ENCODE results near the gene MAPK12.

The MAPK12 gene

DNA sequence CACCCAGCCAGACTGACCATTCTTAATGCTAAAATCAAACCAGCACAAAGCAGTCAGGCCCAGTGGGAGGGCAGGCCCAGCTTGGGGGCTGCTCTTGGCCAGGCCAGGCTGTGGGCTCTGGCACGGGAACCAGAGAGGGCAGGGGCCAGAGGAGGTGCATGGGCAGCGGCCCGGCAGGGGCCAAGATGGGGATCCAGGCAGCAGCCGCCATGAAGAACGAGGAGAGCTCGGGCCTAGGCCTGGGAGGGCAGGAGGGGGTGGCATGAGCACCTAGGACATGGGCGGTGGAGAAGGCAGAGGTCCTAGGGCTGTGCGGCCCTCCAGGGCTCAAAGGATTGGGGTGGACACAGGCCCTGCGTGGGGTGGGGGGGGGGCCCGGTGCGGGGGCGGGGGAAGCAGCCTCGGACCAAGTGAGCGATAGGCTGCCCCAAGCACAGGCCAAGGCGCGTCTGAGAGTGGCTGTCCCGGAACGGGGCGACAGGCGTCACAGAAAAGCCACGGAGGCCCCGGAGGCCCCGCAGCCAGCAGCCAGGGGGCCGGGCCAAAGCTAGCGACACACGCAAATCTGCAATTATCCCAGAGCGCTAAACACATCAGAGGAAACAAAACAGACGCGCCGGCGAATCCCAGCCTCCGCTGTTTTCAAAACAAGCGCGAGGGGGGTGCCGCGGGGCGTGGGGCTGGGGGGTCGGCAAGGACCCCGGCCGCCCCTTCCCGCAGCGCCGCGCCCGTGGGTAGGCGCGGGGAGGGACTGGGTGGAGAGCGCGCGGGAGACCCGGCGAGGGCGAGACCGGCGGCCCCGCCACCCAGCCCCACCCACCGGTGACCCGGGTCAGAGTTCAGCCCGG is 37.7 kb upstream of the MAPK12 start:
- DNase-seq = no peak

DNA sequence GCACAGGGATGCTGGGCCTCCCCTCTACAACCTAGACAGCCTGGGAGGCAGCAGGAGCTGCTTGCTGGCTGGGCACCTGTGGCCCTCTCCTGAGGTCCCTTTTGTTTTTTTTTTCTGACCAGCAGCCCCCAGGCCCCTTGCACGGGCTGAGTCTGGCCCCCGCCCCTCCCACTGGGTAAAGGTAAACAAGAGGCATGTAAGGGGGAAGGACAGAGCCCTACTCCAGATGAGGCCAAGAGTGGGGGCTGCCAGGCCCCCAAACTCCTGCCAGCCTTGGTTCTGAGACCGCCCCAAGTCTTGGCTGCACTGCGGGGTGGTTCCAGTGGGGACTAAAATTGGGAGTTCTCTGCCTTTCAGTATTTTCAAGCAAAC is 36.8 kb upstream of the MAPK12 start:
- no peak for DNase-seq

DNA sequence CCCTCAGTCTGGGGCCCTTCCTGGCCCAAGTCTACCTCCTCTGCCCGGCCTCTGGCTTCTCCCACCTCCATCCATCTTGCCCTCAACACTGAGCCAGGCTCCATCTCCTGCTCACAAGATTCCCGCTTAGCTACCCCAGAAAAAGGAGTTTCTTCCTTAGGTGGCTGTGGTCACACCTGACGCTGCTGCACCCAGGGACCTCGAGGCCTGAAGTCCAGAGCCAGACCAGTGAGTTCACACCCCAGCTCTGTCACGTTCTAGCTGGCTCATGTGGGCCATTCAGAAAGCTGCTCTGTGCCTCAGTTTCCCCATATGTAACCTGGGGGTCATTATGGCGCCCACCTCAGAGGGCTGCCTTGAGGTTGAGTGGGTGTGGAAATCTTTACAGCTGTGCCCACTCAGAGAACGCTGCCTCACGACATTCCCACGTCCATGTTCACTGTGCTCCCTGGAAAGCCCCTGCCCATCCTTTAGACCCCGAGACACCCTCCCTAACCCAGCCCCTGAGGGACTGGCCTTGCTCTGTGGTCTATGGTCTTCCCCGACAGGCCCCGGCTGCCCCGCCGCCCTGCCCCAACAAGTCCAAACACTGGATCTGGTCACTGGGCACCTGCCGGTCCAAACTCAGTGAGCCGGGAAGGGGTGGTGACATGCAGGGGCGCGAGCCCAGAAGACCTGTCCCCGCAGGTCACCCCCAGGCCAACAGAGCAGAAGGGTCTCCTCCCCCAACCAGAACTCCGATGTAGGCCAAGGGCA is 36.2 kb upstream of the MAPK12 start:
- no peak for DNase-seq

DNA sequence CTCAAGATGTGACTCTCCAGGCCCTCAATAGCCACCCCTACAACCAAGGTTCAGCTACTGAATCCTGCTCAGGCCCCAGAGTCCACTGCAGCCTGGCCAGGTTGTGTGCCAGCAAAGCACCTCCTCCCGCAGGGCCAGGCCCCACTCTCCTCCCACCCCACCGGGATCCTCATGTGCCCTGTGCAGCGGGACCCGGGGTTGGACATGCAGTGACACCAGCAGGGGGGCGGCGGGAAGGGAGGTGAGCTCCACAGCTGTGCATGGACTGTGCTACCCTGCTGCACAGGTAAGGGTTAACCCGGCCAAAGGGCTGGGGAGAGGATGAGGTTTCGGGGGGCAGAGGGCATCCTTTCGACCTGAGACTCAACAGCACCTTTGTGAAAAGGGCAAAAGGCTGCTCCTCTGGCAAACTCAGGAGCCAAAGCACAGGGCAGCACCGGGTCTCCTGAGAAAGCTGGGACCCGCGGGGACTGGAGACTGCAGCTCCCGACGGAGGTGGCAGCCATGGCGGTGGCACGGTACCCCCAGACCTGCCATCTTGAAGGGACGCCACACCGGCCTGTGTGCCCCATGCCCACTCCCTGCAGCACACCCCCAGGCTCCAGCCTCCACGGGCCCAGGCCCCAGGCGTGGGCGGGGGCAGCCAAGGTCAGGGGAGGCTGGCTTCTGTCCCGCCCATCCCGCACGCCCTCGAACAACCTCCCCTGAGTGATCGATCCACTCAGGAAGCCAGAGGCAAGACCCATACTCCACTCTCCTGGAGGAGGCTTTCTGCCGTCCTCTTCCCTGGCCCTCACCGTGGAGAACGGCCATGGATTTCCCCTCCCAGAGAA is 35.4 kb upstream of the MAPK12 start:
- DNase-seq = no peak

DNA sequence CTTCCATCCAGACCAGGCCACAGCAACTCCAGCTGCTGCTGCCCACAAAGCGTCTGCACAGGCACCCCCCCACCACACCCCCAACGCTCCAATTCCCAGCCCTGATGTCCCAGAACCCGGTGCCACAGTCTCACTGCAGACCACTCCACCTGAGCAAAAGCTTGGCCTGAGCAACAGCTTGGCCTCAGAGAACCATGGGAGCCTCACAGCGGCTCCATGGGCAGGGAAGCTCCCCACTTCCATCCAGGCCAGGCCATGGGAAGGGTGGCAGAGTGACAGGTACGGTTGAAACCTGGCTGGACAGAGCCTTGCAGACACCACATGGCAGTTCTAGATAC is 32.8 kb upstream of the MAPK12 start:
- DNase-seq = no peak

DNA sequence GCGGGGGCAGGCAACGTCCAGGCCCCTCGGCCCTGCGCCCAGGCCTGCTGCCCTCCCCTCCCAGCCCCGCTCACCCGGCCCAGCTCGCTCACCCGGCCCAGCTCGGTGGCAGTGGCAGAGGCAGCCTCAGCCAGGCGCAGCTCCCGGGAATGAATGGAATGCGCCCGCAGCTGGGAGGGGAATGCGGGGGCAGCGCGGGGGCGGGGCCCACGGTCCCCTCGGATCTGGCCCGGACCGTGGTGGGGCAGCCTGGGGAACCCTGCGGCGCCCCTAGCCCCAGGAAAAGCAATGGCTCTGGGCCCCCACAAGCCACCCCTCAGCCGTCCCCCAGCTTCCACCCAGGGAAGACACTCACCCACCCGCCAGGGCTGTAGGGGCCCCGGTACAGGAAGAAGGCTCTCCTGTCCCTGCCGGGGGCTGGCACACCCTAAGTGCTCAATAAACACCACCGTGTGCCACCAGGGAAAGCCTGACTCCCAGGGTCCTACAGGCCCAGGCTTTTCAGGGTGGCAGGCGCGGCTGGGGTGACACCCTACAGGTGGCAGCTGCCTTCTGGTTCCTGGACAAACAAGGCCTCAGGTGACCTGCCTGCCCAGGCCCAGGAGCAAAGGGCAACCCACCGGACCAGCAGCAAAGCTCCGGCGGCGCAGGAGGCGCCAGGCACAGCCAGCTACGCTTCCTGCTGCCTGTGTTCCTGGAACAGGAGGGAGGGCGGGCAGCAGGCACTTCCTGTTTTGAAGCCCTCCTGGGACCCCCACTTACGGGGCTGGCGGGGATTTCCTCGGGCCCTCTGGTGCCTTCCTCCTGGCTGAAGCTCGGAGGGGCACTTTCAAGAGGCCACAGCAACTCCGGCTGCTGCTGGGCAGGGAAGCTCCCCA is 32.2 kb upstream of the MAPK12 start:
- no peak for DNase-seq

DNA sequence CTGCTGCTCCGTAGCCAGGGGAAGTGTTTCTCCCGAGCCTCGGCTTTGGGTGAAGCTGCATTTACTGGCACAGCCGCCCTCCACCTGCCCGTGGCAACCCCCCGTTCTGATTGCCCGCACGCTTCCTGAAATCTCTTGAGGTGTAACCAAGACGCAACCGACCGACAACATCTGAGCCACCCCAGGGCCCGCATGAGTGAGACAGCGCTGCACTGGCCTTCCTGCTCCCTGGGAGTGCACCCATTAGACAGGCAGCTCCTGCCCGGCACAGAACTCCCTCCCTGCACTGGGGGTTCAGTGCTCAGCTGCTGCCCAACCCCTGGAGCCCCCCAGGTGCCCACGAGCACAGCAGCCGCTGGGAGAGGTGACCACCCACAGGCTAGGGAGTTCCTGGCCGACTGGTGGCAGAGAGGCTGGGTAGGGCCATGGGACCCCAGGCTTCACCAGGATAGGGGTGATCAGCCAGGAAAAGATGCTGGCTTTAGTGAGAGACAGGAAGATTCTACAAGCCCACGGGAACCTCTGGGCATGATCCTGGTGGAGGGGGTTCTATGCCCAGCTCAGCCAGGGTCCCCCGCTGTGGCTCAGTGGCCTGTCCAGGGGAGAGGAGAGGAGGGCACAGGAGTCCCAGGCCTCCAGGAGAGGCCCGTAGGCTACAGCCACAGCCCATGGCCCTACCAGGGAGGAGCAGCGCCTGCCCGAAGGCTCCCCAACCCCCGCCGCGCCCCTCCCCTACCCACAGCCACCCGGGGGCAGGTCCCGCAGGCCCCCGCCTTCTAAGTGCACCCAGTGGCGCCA is 31.4 kb upstream of the MAPK12 start:
- DNase-seq = no peak

DNA sequence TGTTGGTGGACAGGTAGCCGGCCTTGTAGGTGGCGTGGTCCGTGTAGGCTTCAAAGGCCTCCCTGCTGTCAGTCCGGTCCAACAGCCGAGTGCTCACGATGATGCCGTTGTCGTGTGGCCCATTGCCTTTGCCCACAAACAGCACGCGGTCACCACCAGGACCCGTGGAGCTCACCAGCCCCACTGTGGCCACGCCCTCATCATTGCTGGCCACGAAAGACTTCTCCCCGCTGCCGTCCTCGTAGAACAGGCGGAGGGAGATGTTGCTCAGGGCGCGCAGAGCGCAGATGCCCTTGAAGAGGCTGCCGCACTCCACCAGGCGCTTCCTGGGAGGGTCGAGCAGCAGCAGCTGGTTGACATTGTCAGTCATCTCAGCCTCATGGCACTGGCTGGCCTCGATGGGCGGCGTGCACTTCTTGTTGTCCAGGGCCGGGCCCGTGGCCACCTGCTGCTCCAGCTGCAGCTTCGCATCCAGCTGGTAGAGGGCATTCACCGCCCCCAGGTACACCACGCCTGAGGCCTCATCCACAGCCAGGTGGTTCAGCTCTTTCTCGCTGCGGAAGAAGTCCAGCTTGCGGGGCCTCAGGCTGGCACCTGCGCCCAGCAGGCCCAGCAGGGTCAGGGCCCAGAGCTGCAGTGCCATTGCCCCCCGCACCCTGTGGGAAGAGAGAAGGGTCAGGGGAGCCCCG is 28.6 kb upstream of the MAPK12 start:
- no peak for DNase-seq

DNA sequence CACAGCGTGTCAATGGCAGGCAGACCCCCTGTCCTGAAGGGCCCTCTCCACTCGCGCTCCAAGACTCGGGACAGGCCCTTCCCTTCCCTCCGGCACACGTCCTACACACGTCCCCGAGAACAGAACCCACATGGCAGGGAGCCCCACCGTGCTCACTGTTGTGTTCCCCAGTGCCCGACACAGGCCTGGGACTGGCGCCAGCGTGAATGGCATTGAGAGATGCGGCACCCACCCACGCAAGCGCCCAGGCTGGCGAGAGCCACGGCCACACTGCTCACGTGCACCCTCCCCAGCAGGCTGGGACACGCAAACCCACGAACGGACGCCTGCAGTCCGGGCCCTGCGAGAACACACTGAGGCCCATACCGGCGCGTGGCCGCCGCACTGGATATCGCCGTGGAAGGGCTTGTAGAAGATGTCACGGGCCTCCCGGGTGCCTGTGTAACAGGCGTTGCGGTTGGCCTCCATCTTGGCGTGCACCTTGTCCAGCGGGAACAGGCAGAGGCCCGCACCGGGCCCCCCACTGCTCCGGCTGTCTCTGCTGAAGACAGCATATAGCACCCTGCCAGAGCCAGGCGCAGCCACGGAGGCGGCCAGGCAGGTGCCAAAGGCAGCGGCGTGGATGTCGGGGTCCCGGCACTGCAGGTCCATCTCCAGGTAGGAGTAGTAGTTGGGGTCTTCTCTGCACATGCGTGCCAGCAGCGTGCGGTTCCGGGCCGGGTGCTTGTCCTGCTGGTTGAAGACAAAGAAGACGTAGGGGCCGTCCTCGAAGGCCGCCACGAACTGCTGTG is 27.9 kb upstream of the MAPK12 start:
- no peak for DNase-seq

DNA sequence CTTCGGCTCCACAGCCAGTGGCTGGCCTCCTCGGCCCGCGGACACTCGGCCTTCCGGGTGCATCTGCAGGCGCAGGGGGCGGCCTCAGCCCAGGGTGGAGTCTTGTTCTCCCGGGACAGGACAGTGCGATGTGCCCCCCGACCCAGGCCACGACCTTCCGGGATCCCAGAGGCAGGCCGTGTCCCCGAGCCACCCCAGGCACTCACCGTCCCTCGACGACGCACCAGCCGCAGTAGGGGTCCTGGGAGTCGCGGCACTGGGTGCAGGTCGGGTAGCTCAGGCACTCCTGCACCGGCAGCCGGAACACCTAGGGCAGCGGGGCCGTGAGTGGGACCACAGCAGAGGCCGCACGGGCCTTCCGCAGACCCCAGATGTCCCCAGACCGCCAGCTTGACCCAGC is 26.2 kb upstream of the MAPK12 start:
- DNase-seq = no peak

DNA sequence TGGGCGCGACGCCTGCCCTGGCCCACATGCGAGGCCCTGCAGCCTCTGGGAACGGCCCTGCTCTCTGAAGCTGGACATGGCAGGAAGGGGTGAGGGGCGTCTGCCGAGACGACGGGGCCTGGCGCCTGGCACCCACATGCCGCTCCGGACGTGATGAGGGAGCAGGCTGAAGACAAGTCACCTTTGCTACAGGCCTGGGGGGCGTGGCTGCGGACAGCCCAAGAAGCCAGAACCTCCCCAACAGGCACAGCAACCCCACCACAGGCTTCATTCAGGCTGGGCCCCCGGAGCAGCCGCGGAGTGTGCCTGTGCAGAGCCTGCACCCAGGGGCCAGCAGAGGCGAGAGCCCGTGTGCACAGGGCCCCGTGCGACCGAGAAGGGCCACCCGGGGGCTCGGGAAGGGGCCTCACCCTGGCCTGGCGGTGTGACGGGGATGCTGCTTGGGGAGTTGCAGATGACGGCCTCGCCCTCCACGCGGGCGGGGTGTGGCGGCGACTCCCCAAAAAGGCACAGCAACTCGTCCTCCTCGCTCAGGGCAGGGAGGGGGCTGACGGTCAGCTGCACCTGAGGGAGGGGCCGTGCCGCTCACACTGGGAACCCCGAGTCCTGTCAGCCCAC is 25.3 kb upstream of the MAPK12 start:
- no peak for DNase-seq

DNA sequence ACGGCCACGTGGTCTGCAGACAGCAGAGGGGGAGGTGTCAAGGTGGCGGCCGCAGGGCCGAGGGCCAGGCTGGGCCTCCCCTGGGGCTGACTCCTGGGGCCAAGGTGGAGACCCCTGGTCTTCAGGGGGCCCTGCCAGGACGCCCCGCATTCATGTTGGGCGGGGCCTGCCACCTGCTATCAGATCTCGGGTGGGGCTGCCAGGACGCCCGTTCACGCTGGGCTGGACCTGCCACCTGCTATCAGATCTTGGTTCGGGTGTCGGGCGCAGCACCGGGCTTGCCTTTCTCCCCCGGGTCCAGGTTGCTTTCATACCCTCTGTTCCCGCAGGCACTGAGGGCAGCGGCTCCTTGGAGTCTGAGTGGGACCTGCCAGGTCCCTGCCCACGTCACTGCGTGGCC is 24.8 kb upstream of the MAPK12 start:
- no peak for DNase-seq

DNA sequence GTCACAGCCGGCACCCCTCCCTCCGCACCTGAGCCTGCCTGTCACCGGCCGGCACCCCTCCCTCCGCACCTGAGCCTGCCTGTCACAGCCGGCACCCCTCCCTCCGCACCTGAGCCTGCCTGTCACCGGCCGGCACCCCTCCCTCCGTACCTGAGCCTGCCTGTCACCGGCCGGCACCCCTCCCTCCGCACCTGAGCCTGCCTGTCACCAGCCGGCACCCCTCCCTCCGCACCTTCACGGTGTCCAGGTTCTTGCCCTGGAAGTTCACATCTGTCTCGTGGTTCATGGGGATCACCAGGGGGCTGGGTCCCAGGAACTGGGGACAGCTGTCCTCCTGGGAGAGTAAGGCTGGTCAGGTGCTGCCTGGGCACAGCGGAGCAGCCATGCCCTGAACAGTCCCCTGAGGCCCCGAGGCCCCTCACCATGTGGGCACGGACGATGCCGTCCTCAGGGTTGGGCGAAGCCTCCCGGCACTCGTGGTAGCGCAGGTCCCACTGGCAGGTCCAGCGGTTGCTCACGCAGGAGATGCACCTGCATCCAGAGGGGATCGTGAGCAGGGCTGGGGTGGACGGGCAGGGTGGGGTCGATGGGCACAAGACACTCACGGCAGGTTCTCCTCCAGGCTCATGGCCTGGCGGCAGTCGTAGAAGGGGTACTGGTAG is 24.2 kb upstream of the MAPK12 start:
- no peak for DNase-seq

DNA sequence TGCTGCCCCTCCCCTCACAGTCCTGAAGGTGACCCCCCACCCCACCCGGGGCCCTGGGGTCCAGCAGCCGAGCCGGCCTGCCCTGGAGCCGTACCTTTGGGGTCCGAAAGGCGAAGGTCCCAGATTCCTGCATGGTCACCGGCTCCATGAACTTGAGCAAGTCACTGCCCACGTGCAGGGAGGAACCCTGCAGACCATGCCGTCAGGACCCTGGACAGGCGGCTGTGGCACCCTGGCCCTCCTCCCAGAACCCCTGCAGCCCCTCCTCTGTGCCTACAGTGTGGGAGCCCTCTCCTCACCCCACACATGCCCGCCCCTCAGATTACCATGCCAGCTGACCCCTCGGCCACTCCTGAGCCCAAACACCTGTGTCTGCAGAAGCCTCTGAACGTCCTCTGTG is 23.0 kb upstream of the MAPK12 start:
- no peak for DNase-seq

DNA sequence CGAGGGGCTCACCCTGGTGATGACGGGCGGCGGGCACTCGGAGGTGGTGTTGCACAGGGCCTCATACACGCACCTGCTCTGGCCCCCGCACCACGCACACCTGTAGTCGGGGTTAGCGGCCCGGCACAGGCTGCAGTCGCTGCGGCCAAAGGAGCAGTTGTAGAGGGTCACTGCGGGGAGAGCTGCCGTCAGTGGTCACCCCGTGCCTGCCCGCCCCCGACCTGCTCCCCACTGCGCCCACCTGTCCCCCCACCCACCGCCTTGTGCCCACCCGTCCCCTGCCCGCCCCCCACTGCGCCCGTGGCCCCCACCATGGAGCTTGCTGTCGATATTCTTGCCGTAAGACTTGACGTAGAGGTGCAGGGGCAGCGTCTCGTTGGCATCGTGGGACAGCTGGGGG is 22.3 kb upstream of the MAPK12 start:
- DNase-seq = no peak

DNA sequence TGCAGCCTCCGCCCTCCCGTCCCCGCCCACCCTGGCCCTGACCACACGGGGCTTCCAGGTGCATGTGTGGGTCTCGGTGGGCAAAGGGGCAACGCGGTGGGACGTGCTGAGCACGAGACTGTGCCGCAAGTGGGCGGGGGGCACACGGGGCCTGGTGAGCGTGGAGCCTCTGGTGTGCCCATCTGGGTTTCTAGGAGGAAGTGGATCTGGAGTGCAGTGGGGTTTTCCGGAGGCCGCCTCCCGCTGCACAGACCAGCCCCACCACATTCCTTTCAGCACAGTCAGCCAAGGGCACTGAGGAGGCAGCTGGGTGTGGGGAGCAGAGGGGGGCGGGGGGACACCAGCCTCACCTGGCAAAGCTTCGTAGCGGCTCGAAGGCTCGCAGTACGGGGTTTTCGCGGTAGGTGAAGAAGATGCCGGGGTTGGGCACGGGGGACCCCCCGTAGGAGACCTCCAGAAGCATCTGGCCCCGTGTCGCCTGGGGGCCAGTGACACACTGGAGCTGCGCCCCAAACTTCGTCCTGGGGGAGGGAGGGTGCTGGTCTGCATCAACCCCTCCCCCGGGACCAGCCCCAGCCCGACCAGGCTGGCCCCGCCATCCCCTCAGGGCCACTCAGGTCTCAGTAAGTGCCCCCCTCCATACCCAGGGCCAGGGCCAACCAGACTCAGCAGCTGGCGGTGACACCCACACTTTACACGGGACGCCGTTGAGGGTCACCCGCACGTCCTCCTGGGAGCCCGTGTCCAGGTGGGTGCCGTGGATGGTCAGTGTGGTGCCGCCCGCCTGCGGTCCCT is 21.1 kb upstream of the MAPK12 start:
- DNase-seq = no peak

DNA sequence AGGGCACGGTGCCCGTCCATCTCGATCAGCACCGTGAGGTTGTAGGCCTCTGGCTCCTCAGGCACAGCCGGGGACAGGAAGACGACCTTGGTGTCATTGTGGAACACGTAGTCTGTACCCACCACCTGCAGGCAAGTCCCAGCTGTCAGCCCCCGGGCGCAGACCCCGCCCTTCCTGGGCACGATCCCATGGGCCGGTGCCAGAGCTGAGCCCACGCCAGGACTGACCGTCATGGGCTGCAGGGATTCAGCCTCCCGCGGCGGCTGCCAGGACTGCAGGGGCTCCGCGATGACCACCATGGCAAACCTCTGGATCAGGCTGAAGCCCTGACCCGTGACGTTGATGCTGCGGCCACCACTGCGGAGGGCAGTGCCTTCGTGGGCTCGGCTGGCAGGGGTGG is 20.5 kb upstream of the MAPK12 start:
- DNase-seq = no peak

DNA sequence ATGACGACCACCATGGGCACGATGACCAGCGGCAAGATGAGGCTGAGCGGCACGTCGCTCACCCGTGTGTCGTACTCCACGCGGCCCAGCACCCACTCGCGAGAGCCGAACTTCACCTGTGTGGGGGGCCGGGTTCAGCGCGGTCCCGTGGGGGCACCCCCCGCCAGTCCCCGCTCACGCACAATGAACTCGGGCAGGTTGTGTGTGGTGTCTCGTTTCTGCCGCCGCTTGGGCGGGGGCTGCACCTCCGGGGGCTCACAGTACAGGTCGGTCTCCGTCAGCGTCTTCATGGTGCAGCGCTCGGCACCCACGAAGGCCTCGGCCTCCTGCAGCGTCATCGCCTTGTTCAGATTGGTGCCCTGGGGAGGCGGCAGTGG is 19.9 kb upstream of the MAPK12 start:
- no peak for DNase-seq
